IMR-90 (cell line): ENCODE measurements around the gene LLGL1. TPM values are rescaled to one million over a fixed set of nuclear protein-coding genes. Genes with fewer than 3 reads are reported as not detected.

ENCODE experiments used
- ATAC-seq: fragments of 200-7000 bp; cut with Tn5 transposase; 2 replicates; pipeline ENCODE4 v1.9.1; 2020; ENCODE audit warnings: low read depth, mild to moderate bottlenecking, moderate library complexity
- BruUV-seq: library from RNA; stranded (reverse); fragments of 400-500 nt; replicated peaks from 2 replicates; lab custom pipeline; 2021; lab: Mats Ljungman, UMichigan
- CTCF ChIA-PET: fragments of 300-600 bp; formaldehyde crosslinking; extraction: SDS; loops from one replicate; lab custom pipeline; 2021; ENCODE audit warnings: antibody characterized with exemption; lab: Yijun Ruan, JAX
- POLR2A ChIA-PET: fragments of 300-600 bp; sonication (Branson Sonifier 250); formaldehyde crosslinking; loops from one replicate; lab custom pipeline; 2022; ENCODE audit warnings: antibody characterized with exemption; ENCODE audit not compliant: unreplicated experiment; lab: Charles Lee
- DNase-seq: peaks from one replicate; pipeline ENCODE4 v3.0.0; 2013
- H2AFZ ChIP-seq: replicated peaks from 2 replicates; pipeline ENCODE3; 2013; ENCODE audit warnings: low read length, mild to moderate bottlenecking; ENCODE audit not compliant: poor library complexity
- H2AK5ac ChIP-seq: 2 replicates; pipeline ENCODE4 v1.6.1; 2013; ENCODE audit warnings: low read depth, low read length, inconsistent platforms
- H2AK9ac ChIP-seq: replicated peaks from 2 replicates; pipeline ENCODE3; 2013; ENCODE audit warnings: mild to moderate bottlenecking, low read depth, low read length, moderate library complexity; ENCODE audit not compliant: poor library complexity
- H2BK120ac ChIP-seq: 2 replicates; pipeline ENCODE4 v1.6.1; 2013; ENCODE audit warnings: low read depth, low read length, inconsistent platforms
- H2BK15ac ChIP-seq: 3 replicates; pipeline ENCODE4 v1.6.1; 2013; ENCODE audit warnings: low read depth, low read length, inconsistent platforms
- H2BK20ac ChIP-seq: 2 replicates; pipeline ENCODE4 v1.6.1; 2013; ENCODE audit warnings: low read depth, mild to moderate bottlenecking, inconsistent platforms, low read length, moderate library complexity
- H2BK5ac ChIP-seq: 2 replicates; pipeline ENCODE4 v1.6.1; 2013; ENCODE audit warnings: mild to moderate bottlenecking, low read depth, low read length, inconsistent platforms; ENCODE audit not compliant: poor library complexity, severe bottlenecking
- H3K14ac ChIP-seq: replicated peaks from 2 replicates; pipeline ENCODE4 v1.6.1; 2013; ENCODE audit warnings: low read depth, low read length, inconsistent platforms
- H3K18ac ChIP-seq: 2 replicates; pipeline ENCODE4 v1.6.1; 2013; ENCODE audit warnings: low read depth, low read length, control low read depth
- H3K23ac ChIP-seq: 2 replicates; pipeline ENCODE4 v1.6.1; 2013; ENCODE audit warnings: low read depth, low read length, inconsistent platforms
- H3K27ac ChIP-seq: 2 replicates; pipeline ENCODE4 v1.5.1; 2013; ENCODE audit warnings: mild to moderate bottlenecking, control low read depth, low read length; ENCODE audit not compliant: insufficient read depth
- H3K27me3 ChIP-seq: 2 replicates; pipeline ENCODE4 v1.6.1; 2013; ENCODE audit warnings: low read length; ENCODE audit not compliant: control insufficient read depth, insufficient read depth
- H3K36me3 ChIP-seq: 2 replicates; pipeline ENCODE4 v1.6.1; 2013; ENCODE audit warnings: low read length, mixed read lengths; ENCODE audit not compliant: control insufficient read depth, insufficient read depth
- H3K4ac ChIP-seq: 2 replicates; pipeline ENCODE4 v1.6.1; 2013; ENCODE audit warnings: low read depth, low read length, inconsistent platforms
- H3K4me1 ChIP-seq: 2 replicates; pipeline ENCODE4 v1.6.1; 2013; ENCODE audit warnings: low read length, mixed read lengths; ENCODE audit not compliant: control insufficient read depth, insufficient read depth
- H3K4me2 ChIP-seq: 2 replicates; pipeline ENCODE4 v1.6.1; 2013; ENCODE audit warnings: low read depth, mild to moderate bottlenecking, control low read depth, low read length, moderate library complexity
- H3K4me3 ChIP-seq: 2 replicates; pipeline ENCODE4 v1.5.1; 2013; ENCODE audit warnings: low read depth, mild to moderate bottlenecking, control low read depth, low read length, moderate library complexity; ENCODE audit not compliant: insufficient read depth
- H3K56ac ChIP-seq: 2 replicates; pipeline ENCODE4 v1.6.1; 2013; ENCODE audit warnings: low read length, inconsistent platforms; ENCODE audit not compliant: insufficient read depth; ENCODE audit errors: extremely low read depth
- H3K79me1 ChIP-seq, 2 experiments: 2 replicates each; pipeline ENCODE4 v1.6.1; 2013; ENCODE audit warnings: low read length in 2 of 2, inconsistent platforms in 1 of 2, low read depth in 1 of 2
- H3K9ac ChIP-seq: 2 replicates; pipeline ENCODE4 v1.6.1; 2013; ENCODE audit warnings: low read depth, low read length, control low read depth
- H3K9me1 ChIP-seq: 2 replicates; pipeline ENCODE4 v1.6.1; 2013; ENCODE audit warnings: low read length, inconsistent platforms; ENCODE audit not compliant: insufficient read depth
- H3K9me3 ChIP-seq: 2 replicates; pipeline ENCODE4 v1.6.1; 2013; ENCODE audit warnings: low read length; ENCODE audit not compliant: control insufficient read depth, insufficient read depth
- H4K20me1 ChIP-seq: 2 replicates; pipeline ENCODE4 v1.6.1; 2013; ENCODE audit warnings: low read length, inconsistent platforms; ENCODE audit not compliant: insufficient read depth
- H4K5ac ChIP-seq: 2 replicates; pipeline ENCODE4 v1.6.1; 2013; ENCODE audit warnings: mild to moderate bottlenecking, low read depth, low read length, control low read depth
- H4K8ac ChIP-seq, 2 experiments: 2 replicates each; pipeline ENCODE4 v1.6.1; 2013; ENCODE audit warnings: low read depth in 2 of 2, low read length in 2 of 2, control low read depth in 1 of 2, inconsistent platforms in 1 of 2
- H4K91ac ChIP-seq: 2 replicates; pipeline ENCODE4 v1.6.1; 2013; ENCODE audit warnings: low read depth, low read length, inconsistent platforms; ENCODE audit not compliant: insufficient read depth
- BHLHE40 ChIP-seq: fragments of 150-350 bp; IDR thresholded peaks from 2 replicates; pipeline ENCODE4 v1.6.1; 2016; ENCODE audit warnings: mild to moderate bottlenecking, low read depth, low read length
- CEBPB ChIP-seq: IDR thresholded peaks from 2 replicates; pipeline ENCODE4 v1.6.1; 2012; ENCODE audit warnings: low read depth, low read length, improper control_type of control experiment
- CHD1 ChIP-seq: IDR thresholded peaks from 2 replicates; pipeline ENCODE4 v1.6.1; 2012; ENCODE audit warnings: low read depth, low read length, improper control_type of control experiment
- CTCF ChIP-seq: conservative IDR thresholded peaks from 2 replicates; pipeline ENCODE4 v1.5.1; 2012; ENCODE audit warnings: mild to moderate bottlenecking, low read depth, low read length, improper control_type of control experiment
- ELK1 ChIP-seq: fragments of 150-350 bp; IDR thresholded peaks from 2 replicates; pipeline ENCODE4 v1.6.1; 2016; ENCODE audit warnings: low read depth, mild to moderate bottlenecking, low read length, moderate library complexity, borderline replicate concordance
- FOS ChIP-seq: fragments of 150-350 bp; IDR thresholded peaks from 2 replicates; pipeline ENCODE4 v1.6.1; 2016; ENCODE audit warnings: low read depth, low read length
- MAFK ChIP-seq: IDR thresholded peaks from 2 replicates; pipeline ENCODE4 v1.6.1; 2012; ENCODE audit warnings: low read depth, low read length, improper control_type of control experiment
- MAZ ChIP-seq: IDR thresholded peaks from 2 replicates; pipeline ENCODE4 v1.6.1; 2012; ENCODE audit warnings: low read depth, mild to moderate bottlenecking, low read length, improper control_type of control experiment, moderate library complexity, borderline replicate concordance
- MXI1 ChIP-seq: IDR thresholded peaks from 2 replicates; pipeline ENCODE4 v1.6.1; 2012; ENCODE audit warnings: low read depth, mild to moderate bottlenecking, low read length, moderate library complexity, borderline replicate concordance
- NFE2L2 ChIP-seq: fragments of 150-350 bp; IDR thresholded peaks from 2 replicates; pipeline ENCODE4 v1.6.1; 2016; ENCODE audit warnings: low read depth, mild to moderate bottlenecking, low read length
- POLR2A ChIP-seq: IDR thresholded peaks from 2 replicates; pipeline ENCODE4 v1.6.1; 2012; ENCODE audit warnings: mild to moderate bottlenecking, low read depth, low read length
- RAD21 ChIP-seq: IDR thresholded peaks from 2 replicates; pipeline ENCODE4 v1.6.1; 2012; ENCODE audit warnings: low read length, improper control_type of control experiment
- RCOR1 ChIP-seq: IDR thresholded peaks from 2 replicates; pipeline ENCODE4 v1.6.1; 2012; ENCODE audit warnings: mild to moderate bottlenecking, low read length, improper control_type of control experiment; ENCODE audit not compliant: insufficient replicate concordance
- RFX5 ChIP-seq: IDR thresholded peaks from 2 replicates; pipeline ENCODE4 v1.8.0; 2012; ENCODE audit warnings: low read depth, mild to moderate bottlenecking, low read length, moderate library complexity
- SMC3 ChIP-seq: fragments of 150-350 bp; IDR thresholded peaks from 2 replicates; pipeline ENCODE4 v1.6.1; 2016; ENCODE audit warnings: low read depth, mild to moderate bottlenecking, antibody characterized with exemption, low read length, moderate library complexity
- USF2 ChIP-seq: fragments of 150-350 bp; IDR thresholded peaks from 2 replicates; pipeline ENCODE4 v1.6.1; 2017; ENCODE audit warnings: mild to moderate bottlenecking, antibody characterized with exemption, low read length, low read depth
- WGBS, 2 experiments: methylation state at CpG; one replicate each; pipeline versions ENCODE4 v1.1.5 to v1.1.7; 2013; ENCODE audit warnings: missing lambda C conversion rate in 2 of 2; ENCODE audit not compliant: insufficient read length in 1 of 2; ENCODE audit errors: extremely low coverage in 2 of 2; 5-methylcytosine and 5-hydroxymethylcytosine counted together
- dilution Hi-C: fragments of 300-500 bp; cut with HindIII; formaldehyde crosslinking; loops from one replicate; pipeline ENCODE4 v1.14.3; 2018; ENCODE audit warnings: low sequenced_read_pairs; ENCODE audit not compliant: unreplicated experiment
- in situ Hi-C: fragments of 300-500 bp; cut with MboI; formaldehyde crosslinking; loops from 3 replicates; pipeline ENCODE4 v1.14.3; 2019; ENCODE audit warnings: low sequenced_read_pairs, inconsistent platforms, mixed read lengths
- intact Hi-C: fragments of 100-400 bp; cut with micrococcal nuclease; formaldehyde crosslinking; loops from 2 replicates; pipeline ENCODE4 v1.10.0; 2022
- polyA plus RNA-seq, 3 experiments: library from polyadenylated mRNA; depleted of rRNA; stranded (reverse); fragments of >200 nt; gene quantifications; 2 replicates each; pipeline ENCODE4 v1.2.3, GENCODE V29; 2012; ENCODE audit warnings: low replicate concordance in 1 of 3
- total RNA-seq: library from RNA; depleted of rRNA; stranded (reverse); fragments of >200 nt; gene quantifications from 2 replicates; pipeline ENCODE4 v1.2.3, GENCODE V29; 2012

LLGL1 gene
- total and polyA plus RNA-seq, 2 of the 4 experiments (the other 2 are of a cell fraction), result 40.1 to 52.9 TPM

GRCh38 chr17:18252160-18252559 lies 26.7 kb downstream of the LLGL1 start:
- DNase-seq (no peak), ATAC-seq (no peak)
- Histone ChIP-seq H3K4me1 (peaks cover under 1% of the 10 kb centered on the region), H4K5ac (no peak overlapping the region), H2BK15ac (no peak overlapping the region), H3K36me3 (peaks cover 84% of the 10 kb centered on the region), H3K18ac (no peak overlapping the region), H2BK20ac (no peak overlapping the region), H4K91ac (no peak overlapping the region), H3K4me2 (no peak overlapping the region), H3K27ac (no peak overlapping the region), H3K27me3 (no peaks in the 10 kb centered on the region), H4K20me1 (peaks cover 36% of the 10 kb centered on the region), H3K9me3 (no peaks in the 10 kb centered on the region), H3K9ac (no peak overlapping the region), H2BK5ac (no peak overlapping the region), H3K79me1 (peaks cover 15 to 49% of the 10 kb centered on the region in 2 experiments), H3K4me3 (no peak overlapping the region), H2AK5ac (no peak overlapping the region), H4K8ac (no peak overlapping the region), H2AFZ (no peak overlapping the region), H2AK9ac (no peak overlapping the region), H3K23ac (no peak overlapping the region), H3K9me1 (no peaks in the 10 kb centered on the region), H3K14ac (no peak overlapping the region), H3K56ac (no peak overlapping the region), H3K4ac (no peak overlapping the region), H2BK120ac (no peak overlapping the region)
- intact Hi-C loops, result no loop called here
- no TSS peak for BruUV-seq
- in situ Hi-C loops, result no loop called here
- ChIA-PET CTCF (no interaction called here), POLR2A (no interaction called here)
- TF ChIP-seq NFE2L2, result no peak
- no peak for TF ChIP-seq CHD1
- TF ChIP-seq SMC3, result no peak
- no peak for TF ChIP-seq MAZ
- TF ChIP-seq USF2, result no peak
- no peak for TF ChIP-seq RCOR1
- no peak for TF ChIP-seq CEBPB
- no peak for TF ChIP-seq POLR2A
- no peak for TF ChIP-seq BHLHE40
- no peak for TF ChIP-seq RAD21
- no peak for TF ChIP-seq MAFK
- TF ChIP-seq RFX5, result no peak
- no peak for TF ChIP-seq FOS
- TF ChIP-seq CTCF, result no peak
- no peak for TF ChIP-seq MXI1
- no peak for TF ChIP-seq ELK1
- WGBS, 2 experiments, result 100% methylated on average over 1 of the region's 5 CpGs; no CpG with 5 or more reads in 1 of the 2 experiments
- dilution Hi-C loops, result no loop called here
